ENCODE measurements around the gene LRRC8E. TPM values are rescaled to one million over a fixed set of nuclear protein-coding genes. Genes with fewer than 3 reads are reported as not detected.

Gene LRRC8E
- total RNA-seq, 1 experiment from 2014 or later = 24.1 TPM

- Histone ChIP-seq H3K79me2 (ENCODE audit: low read depth) (peaks cover 46% of the 10 kb centered on the region), H4K20me1 (ENCODE audit: insufficient read depth) (peaks cover 46% of the 10 kb centered on the region), H3K4me2 (no peak overlapping the region), H3K27me3 (ENCODE audit: insufficient read depth, low read depth) (no peaks in the 10 kb centered on the region), H3K4me1 (replicated peaks; ENCODE audit: insufficient read depth) (peaks cover 9% of the 10 kb centered on the region; the same call in 1 of the 2 replicates), H3K9me3 (ENCODE audit: insufficient read depth, low read depth) (no peaks in the 10 kb centered on the region), H3K36me3 (ENCODE audit: low read depth) (0 out of 2 replicates have a peak, but pooled peaks cover 7% of the 10 kb centered on the region), H3F3A (ENCODE audit: insufficient read depth, low read depth) (0 out of 2 replicates have a peak, but pooled peaks cover 4% of the 10 kb centered on the region), H3K9me2 (ENCODE audit: insufficient read depth) (no peaks in the 10 kb centered on the region), H3K27ac (no peak overlapping the region), H3K4me3 (no peak overlapping the region), H2AFZ (no peak overlapping the region)
- no peak for DNase-seq
- ChIA-PET CTCF (no interaction called here), POLR2A (ENCODE audit: unreplicated experiment) (no interaction called here)
- no TSS peak for BruUV-seq (replicated peaks)
- intact Hi-C loops (cut with micrococcal nuclease; ENCODE audit: unreplicated experiment) = no loop called here
- TF ChIP-seq EZH2 (IDR thresholded peaks at IDR 0.05; ENCODE audit: low read depth) = no peak
- no peak for TF ChIP-seq CTCF (conservative IDR thresholded peaks at IDR 0.05)
Observed at GRCh38 chr19:7907544-7907943, 19.2 kb downstream of the LRRC8E start.

GRCh38 chr19:7908078-7908699 is 19.9 kb downstream of the LRRC8E start:
- ChIA-PET CTCF (no interaction called here), POLR2A (ENCODE audit: unreplicated experiment) (no interaction called here)
- intact Hi-C loops (cut with micrococcal nuclease; ENCODE audit: unreplicated experiment) = no loop called here
- Histone ChIP-seq H3K27ac (no peak overlapping the region), H3K4me1 (replicated peaks; ENCODE audit: insufficient read depth) (peaks cover 9% of the 10 kb centered on the region; the same call in 1 of the 2 replicates), H3K79me2 (ENCODE audit: low read depth) (peaks cover 40% of the 10 kb centered on the region), H3K36me3 (ENCODE audit: low read depth) (0 out of 2 replicates have a peak, but pooled peaks cover 7% of the 10 kb centered on the region), H3K27me3 (ENCODE audit: insufficient read depth, low read depth) (no peaks in the 10 kb centered on the region), H4K20me1 (ENCODE audit: insufficient read depth) (peaks cover 50% of the 10 kb centered on the region), H2AFZ (no peak overlapping the region), H3K9me3 (ENCODE audit: insufficient read depth, low read depth) (no peaks in the 10 kb centered on the region), H3K4me3 (no peak overlapping the region), H3K9me2 (ENCODE audit: insufficient read depth) (no peaks in the 10 kb centered on the region), H3F3A (ENCODE audit: insufficient read depth, low read depth) (0 out of 2 replicates have a peak, but pooled peaks cover 4% of the 10 kb centered on the region), H3K4me2 (no peak overlapping the region)
- no peak for DNase-seq
- TF ChIP-seq CTCF (conservative IDR thresholded peaks at IDR 0.05) = no peak
- TF ChIP-seq EZH2 (IDR thresholded peaks at IDR 0.05; ENCODE audit: low read depth) = no peak
- no TSS peak for BruUV-seq (replicated peaks)

- peaks cover 9% of the 10 kb centered on the region; the same call in 1 of the 2 replicates for H3K4me1 ChIP-seq (replicated peaks; ENCODE audit: insufficient read depth)
- no peak for DNase-seq
- no peak overlapping the region for H3K4me2 ChIP-seq
- H4K20me1 ChIP-seq (ENCODE audit: insufficient read depth) = peaks cover 55% of the 10 kb centered on the region
- H2AFZ ChIP-seq = no peak overlapping the region
- ChIA-PET CTCF (no interaction called here), POLR2A (ENCODE audit: unreplicated experiment) (no interaction called here)
- H3K27ac ChIP-seq = no peak overlapping the region
- no peaks in the 10 kb centered on the region for H3K9me2 ChIP-seq (ENCODE audit: insufficient read depth)
- H3K27me3 ChIP-seq (ENCODE audit: insufficient read depth, low read depth) = no peaks in the 10 kb centered on the region
- BruUV-seq (replicated peaks) = no TSS peak
- H3K4me3 ChIP-seq = no peak overlapping the region
- intact Hi-C loops (cut with micrococcal nuclease; ENCODE audit: unreplicated experiment) = no loop called here
- peaks cover 39% of the 10 kb centered on the region for H3K79me2 ChIP-seq (ENCODE audit: low read depth)
- no peak for TF ChIP-seq CTCF (conservative IDR thresholded peaks at IDR 0.05)
- TF ChIP-seq EZH2 (IDR thresholded peaks at IDR 0.05; ENCODE audit: low read depth) = no peak
- 0 out of 2 replicates have a peak, but pooled peaks cover 7% of the 10 kb centered on the region for H3K36me3 ChIP-seq (ENCODE audit: low read depth)
- H3K9me3 ChIP-seq (ENCODE audit: insufficient read depth, low read depth) = no peaks in the 10 kb centered on the region
- H3F3A ChIP-seq (ENCODE audit: insufficient read depth, low read depth) = peaks cover 4% of the 10 kb centered on the region; the same call in 1 of the 2 replicates
Observed at GRCh38 chr19:7908742-7909461, 20.6 kb downstream of the LRRC8E start.
